Activated CD4-positive, CD25-positive, alpha-beta regulatory T cell treated with anti-CD3 and anti-CD28 coated beads, Interleukin-2, amount 50 U/mL, for 24 hours (primary cell): ENCODE measurements around the gene KDELR3.
A peak's percentile ranks its signal among the peaks of the same experiment; 100 is the strongest.

ENCODE experiments used
- ATAC-seq, 2 donors: fragments of 150-1000 bp; cut with Tn5 transposase; one replicate each; pipeline ENCODE4 v1.10.0; 2021; ENCODE audit warnings: mild to moderate bottlenecking in 1 of 2, moderate library complexity in 1 of 2

The KDELR3 gene

DNA sequence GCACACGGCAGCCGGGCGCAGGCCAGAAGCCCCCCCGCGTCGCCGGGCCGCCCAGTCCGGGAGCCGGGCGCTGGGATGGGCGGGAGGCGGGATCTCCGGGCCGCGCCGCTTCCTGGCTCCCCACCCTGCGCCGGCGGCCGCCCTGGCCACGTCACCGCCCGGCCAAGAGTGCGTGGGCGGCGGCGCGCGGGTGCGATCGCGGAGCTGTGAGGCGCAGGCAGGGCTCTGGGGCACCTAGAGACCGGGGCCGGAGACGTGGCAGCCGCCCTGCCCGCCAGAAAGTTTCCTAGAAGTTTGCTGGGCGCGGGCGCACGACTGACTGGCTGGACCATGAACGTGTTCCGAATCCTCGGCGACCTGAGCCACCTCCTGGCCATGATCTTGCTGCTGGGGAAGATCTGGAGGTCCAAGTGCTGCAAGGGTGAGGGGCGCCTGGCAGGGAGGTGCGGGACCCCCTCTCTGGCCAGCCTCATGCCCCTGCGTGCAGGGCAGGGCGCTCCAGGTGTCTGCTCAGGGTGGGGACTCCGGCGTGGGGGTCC lies at the start of gene KDELR3:
Gene KDELR3, plus strand, starts transcription at position 193 of the 539 bp plus-strand sequence. Its CDS starts 138 bp downstream, at position 331.
- peak; percentile 82 to 88 for ATAC-seq

DNA sequence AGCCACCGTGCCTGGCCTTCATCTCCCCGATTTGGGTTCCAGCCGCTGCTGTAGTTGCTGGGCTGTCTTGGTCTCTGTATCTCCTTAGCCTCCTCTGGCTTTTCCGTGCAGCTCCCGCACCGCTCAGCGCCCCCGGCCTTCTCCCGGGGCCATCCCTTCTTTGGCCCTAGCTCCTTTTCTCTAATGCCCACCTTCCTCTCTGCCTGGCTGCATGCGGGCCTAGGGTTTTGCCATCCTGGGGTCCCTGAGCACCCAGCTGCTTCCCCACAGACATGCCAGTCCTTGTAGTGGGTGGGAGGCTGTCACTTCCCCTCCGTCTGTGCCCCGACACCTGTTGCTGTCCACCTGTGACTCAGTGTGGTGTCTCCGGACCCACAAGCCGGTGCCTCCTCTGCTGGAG lies 49.3 kb upstream of the KDELR3 start:
- ATAC-seq: no peak

DNA sequence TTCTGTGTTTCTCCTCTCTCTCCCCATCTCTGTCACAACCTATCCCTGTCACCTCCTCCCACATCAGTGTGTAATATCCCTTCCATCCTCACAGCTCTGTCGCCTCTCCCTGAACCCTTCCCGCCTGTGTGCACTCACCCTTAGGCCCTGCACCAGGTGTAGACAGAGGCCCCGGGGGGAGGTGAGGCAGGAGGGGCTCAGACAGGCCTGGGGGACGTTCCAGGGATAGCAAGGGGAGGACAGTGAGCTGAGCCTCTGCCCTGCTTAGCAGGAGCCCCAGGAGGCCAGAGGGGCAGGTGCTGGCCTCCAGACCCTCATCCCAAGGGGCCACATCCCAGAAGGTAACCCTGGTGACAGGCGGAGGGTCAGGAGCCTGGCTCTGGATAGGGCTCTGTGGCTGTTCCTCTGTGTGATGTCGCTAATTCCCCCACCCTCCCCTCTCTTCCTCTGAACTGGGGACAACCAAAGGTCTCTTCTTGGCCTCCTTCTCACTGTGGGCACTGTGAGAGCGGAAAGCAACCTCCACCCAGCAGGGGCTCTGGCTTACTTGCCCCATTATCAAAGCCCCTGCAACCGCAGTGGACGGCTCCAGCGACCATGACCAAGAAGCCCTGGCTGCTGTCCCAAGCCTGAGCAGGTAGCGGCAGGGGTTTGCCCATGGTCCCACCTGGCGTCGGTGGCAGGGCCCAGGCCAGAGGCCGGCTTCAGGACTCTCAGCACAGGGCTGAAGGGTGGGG lies 48.6 kb upstream of the KDELR3 start:
- no peak for ATAC-seq

DNA sequence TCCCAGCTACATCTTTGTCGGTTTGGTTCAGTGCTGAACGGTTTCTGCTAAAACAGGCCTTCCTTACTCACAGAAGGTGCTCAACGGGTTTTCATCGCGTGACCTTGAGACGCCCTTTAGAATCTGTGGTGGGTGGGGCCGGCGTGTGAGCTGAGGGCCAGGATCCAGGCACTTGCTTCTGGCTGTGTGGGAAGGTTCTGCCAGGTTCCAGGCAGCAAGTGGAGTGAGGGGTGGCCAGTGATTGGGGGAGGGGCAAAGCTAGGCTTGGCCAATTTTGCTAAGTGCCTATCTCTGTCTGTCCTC lies 48.1 kb upstream of the KDELR3 start:
- no peak for ATAC-seq

DNA sequence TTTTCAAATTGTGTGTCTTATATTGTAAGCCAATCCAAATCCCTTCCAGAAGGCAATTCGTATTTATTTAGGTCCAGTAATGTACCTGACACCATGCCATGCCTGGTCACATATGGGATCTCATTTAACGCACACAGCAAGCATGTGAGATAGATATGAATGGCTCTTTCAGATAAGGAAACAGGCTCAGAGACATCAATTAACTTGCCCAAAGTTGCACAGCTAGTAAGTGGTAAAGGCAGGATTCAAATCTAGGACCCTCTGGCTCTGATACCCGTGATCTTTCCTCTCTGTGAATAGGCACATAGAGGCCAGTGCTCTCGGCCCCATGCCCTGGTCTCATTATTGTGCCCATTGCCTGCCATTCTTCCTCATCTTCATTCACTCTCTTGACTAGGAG lies 47.2 kb upstream of the KDELR3 start:
- ATAC-seq: no peak

DNA sequence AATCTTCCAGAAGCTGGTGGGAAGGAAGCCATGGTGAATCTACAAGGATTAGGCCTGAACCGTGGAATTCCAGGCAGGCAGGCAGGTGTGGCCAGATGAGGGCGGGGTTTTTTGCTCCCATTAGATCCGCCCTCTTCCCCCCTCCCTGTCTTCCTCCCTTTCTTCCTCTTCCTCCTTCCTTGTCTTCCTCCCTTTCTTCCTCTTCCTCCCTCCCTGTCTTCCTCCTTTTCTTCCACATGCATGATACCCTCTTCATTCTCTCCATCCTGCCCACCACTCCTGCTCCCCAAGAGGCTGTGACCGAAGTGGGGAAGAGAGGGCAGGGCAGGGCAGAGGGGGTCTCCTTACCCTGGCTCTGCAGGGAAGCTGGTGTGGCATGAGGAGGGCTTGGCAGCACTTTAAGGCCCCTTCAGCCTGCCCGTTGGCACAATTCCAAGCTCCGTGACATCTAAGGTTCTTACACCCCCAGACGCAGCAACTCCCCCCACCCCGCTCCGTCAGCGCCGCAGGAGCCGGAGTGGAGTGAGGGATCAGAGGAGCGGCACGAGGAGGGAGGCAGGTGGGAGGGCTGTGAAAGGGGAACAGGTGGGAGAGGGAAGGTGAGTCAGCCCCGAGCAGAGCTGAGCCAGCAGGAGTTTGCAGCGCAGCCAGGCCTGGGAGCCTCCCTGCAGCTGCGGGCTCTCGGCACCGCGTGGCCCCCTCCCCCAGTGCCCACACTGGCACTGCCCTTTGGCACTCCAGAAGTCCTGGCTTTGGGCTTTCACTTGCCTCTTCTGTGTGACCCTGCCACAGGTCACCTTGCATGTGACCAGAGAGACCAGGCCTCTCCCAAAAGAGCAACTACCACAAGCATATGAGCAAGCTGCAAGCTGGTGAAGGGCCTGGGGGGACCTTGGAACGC lies 45.0 kb upstream of the KDELR3 start:
- no peak for ATAC-seq

DNA sequence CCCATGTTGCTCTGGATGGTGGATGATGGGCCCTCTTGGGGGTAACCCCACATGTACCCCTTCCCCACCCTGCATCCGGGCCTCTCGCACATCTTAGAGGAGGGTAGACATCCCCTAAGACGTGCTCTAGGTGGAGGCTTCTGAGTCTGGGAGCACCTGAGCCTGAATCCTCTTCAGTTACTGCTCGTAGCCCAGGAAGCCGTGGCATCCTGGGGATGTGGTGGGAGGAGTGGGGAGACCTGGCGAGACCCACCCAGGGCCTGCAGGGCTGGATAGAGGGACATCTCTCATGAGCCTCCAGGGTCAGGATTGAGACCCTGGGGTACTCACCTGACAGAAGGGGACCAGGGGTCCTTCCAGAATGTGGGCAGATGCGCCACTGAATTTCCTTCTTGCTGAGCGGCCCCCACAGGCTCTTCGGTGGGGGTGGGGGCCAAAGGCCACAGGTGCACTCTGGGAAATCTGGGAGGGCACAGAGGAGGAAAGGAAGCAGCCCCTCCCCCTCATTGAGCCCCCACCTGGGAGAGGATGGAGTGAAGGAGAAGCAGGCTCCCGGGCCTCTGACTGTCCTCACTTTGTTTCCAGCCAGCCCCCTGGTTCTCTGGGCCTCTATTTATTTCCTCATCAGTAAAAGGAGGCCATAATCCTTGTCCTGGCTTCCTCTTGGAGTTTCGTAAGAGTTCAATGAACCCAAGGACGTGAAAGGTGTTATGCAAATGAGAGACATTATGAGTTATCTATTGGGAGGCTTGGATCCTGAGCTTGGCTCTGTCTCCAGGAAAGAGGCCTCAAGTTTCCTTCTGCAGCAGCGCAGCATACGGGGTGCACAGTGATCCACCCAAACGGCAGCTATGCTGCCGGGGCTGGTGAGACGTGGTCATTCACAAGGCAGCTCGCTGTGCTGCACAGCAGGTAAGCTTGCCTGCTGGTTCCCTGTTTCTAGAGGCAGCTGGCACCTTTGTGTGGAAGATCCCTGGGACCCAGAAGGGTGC lies 44.1 kb upstream of the KDELR3 start:
- no peak for ATAC-seq

DNA sequence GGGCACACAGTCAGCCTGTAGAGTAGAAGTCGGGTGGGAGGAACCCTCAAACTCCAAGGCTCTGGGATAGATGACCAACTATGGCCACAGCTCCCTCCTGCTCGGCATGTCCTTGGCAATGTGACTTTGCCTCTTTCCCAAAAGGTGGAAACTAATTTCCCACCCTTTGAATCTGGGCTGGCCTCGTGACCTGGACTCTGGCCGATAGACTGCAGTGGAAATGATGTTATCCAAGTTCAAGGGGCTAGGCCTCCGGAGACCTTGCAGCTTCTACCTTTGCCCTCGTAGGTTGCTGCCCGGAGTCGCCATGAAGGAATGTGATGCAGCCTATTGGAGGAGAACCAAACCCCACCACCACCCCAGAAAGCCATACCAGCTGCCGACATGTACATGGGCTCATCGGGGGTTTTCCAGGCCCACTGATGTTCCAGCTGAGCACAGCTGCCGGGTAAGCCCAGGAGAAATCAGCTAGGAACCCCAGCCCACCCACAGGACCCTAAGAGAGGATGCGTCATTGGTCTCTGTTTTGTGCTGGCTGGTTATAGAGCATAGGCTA lies 43.3 kb upstream of the KDELR3 start:
- ATAC-seq: no peak

DNA sequence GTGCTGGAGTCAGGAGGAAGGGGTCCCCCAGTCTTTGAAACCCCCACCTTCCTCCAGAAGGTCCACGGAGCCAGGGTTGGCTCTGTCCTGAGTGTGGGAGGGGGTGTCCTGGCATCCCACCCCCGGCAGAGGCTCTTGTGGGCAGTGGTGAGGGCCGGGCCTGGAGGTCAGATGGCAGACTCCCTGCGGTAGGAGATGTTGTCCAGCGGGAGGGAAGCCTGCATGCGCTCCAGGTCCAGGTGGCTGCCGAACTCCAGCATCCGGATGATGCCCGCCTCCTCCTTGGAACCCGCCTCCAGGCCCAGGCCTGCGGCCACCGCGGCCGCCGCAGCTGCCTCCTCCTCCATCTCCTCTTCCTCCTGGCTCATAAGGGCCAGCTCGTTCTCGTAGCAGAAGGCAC lies 41.3 kb upstream of the KDELR3 start:
- ATAC-seq: no peak

DNA sequence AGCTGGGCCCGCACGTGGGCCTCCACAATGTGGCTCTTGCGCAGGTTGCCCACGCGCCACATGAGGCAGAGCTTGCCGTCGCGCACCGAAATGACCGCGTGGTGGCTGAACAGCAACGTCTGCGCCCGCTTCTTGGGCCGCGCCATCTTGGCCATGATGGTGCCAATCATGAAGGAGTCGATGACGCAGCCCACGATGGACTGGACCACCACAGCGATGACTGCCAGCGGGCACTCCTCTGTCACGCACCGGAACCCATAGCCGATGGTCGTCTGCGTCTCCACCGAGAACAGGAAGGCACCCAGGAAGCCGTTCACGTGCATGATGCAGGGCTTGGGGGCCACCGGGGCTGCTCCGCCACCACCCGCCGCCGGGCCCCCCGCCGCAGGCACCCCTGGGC lies 40.4 kb upstream of the KDELR3 start:
- no peak for ATAC-seq

DNA sequence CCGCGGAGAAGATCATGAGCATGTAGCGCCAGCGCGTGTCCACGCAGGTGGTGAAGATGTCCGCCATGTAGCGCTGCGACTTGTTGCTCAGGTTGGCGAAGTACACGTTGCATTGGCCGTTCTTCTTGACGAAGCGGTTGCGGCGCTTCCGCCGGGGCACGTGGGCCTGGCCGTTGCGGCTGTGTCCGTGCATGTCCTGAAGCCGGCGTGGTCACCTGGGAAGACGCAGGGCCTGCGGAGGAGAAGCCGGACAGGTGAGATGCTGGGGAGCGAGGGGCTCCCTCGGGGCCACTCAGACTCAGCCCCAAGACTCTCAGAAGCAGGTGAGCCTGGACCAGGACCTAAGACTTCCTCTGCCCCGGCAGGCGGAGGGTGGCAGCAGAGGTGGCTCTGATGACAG lies 40.0 kb upstream of the KDELR3 start:
- no peak for ATAC-seq

DNA sequence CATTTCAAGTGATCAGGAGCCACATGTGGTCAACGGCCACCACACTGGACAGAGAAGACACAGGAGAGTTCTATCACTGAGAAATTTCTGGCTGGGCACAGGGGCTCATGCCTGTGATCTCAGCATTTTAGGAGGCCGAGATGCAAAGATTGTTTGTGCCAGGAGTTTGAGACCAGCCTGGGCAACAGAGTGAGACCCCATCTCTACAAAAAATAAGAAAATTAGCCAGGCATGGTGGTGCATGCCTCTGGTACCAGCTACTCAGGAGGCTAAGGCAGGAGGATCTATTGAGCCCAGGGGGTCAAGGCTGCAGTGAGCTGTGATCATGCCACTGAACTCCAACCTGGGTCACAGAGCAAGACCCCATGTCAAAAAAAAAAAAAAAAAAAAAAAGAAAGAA lies 39.2 kb upstream of the KDELR3 start:
- no peak for ATAC-seq

DNA sequence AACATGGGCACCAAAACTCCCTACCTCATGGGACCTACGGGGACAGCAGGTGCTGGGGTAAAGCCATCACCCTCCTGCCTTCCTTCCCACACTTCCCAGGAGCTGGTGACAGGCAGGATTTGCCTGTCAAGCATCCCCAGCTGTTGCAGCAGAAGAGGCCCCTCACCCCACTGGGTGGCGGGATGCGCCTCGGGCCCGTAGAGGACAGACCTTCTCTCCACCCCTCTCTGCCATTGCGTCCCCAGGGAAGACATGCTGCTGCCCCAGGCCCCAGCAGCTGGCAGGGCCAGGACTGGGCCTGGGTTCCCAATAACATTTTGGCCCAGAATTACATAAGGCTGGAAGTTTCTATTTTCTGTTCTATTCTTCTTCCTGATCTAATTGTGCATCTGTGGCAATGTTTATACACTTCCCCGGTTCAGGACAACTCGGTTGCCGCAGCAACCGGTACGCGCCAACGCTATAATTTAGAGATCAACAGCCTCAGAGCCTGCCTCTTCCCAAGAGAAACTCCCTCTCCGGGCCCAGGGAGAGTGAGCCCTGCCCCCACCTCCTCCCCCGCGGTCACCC lies 38.3 kb upstream of the KDELR3 start:
- no peak for ATAC-seq

DNA sequence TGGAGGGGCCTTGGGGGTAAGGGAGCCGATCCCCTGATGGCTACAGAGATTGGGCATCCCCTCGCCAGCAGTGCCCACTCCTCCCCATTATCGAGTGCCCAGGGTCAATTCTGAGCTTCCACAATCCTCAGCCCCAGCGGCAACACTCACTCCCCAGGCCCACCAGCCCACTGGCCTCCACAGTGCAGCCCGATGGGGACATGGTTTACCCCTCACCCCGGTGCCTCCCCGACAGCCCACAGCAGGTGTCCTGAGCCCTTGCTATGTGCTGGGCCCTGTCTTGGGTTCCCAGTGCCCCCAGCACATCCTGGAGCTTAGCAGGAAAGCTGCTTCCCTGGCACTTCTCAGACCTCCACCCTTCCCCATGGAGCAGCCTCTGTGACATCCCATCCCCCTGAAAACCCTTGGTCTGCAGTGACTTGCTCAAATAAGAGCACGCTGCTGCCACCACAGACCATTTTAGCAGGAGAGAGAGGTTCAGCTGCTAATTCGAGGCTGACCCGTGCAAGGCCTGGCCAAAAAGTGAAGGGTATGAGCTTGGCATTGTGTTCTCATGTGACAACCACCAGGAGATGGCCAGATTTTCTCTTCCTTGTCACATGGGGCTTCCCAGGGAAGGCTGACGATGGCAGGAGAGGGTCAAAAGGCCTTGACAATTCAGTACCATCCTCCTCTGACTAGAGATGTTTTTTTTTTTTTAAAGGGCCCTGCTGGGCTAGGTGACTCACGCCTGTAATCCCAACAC lies 36.5 kb upstream of the KDELR3 start:
- ATAC-seq: no peak

DNA sequence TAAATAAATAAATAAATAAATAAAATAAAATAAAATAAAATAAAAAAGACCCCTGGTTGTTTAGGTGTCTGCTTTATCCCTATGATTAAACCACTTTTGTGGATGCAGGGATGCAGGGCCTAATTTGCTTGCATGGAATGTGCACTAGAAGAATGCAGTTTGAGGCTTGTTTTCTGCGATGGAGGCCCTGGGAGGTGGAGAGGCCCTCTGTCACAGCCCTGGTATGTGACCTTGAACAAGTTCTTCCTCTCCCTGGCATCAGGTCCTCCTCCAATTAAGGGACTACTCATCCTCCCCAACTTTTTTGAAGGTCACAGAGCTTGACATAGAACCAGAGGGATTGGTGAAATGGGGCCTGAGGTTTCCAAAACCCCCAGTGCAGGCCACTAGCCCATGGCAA lies 35.6 kb upstream of the KDELR3 start:
- no peak for ATAC-seq

DNA sequence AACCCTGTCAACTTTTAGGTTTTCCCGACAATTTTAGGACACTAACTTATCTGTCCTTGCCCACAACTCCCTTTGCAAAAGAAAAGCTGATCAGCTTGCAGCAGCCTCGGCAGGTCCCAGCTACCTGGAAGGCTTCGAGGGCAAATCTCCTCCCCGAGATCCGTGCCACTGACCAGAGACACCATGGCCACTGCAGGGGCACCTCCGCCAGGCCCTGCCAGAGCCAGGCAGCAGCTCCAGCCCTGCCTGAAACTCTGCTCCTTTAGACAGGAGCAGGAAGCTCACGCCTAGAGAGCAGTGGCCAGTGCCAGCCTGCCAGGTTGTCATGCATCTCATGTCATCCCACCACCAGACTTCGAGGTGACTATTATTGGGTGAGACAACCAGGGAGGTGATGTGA lies 34.0 kb upstream of the KDELR3 start:
- no peak for ATAC-seq

DNA sequence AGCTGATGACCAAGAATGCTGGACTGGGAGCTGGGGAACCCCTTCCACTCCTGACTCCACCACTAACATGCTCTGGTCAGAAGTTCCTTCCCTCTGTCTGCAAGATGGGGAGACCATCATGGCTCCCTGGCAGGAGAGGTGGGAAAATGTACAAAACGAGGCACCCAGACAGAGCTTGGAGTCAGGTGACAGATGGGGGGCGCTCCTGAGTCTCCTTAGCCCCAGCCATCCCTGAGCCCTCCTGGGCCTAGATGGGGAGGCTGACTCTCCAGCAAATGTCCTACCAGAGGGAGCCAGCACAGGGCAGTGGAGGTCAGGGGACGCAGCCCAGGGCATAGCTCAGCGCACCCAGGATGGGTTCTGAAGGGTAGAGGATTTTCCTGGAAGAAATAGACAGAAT lies 32.9 kb upstream of the KDELR3 start:
- no peak for ATAC-seq

DNA sequence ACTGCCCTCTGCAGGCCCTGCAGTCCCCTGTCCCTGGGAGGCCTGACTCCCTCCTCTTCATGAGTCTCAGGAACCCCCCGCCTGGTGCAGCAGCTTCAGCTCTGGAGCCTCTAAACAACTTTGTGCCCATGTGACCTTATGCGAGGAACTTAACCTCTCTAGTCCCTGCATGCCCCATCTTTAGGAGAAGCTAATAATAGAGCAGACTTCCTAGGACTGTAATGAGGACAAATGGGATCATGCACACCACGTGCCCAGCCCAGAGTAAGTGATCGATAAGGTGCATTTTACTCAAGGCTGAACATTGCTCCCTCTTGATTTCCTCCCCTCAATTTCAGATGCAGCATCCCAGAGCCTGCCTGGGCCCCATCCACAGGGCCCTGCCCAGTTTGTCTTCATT lies 31.9 kb upstream of the KDELR3 start:
- no peak for ATAC-seq

DNA sequence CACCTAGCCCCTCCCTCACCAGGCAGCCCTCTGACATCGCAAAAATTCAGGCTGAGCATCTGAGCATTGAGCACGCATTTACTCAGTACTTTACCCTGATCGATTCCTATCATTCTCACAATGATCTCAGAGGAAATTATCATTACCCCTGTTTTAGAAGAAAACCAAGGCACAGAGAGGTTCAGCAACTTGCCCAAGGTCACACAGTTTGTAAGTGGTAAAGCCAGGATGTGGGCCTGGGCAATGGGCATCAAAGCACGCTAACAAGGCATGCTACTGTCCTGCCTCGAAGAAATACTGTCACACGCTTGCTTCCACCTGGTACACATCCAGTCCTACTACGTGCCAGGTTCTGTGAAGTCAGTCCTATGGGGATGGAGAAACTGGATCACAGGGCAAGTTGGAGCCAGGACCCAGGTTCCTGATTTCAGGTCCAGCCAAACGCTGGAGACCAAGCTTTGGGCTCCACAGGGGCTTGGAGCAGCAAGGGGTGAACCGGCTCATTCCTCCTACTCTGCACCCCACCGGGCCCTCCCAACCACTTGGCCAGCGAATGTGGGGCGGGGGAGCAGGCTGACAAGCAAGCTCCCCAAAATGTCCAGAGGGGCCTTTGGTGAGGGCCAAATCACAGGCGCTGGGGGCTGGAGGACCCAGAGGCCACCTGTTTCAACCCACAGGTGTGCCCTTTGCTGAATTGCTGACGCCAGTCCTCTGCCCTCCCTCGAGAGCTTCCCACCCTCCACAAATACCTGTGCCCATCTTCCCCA lies 31.1 kb upstream of the KDELR3 start:
- no peak for ATAC-seq

DNA sequence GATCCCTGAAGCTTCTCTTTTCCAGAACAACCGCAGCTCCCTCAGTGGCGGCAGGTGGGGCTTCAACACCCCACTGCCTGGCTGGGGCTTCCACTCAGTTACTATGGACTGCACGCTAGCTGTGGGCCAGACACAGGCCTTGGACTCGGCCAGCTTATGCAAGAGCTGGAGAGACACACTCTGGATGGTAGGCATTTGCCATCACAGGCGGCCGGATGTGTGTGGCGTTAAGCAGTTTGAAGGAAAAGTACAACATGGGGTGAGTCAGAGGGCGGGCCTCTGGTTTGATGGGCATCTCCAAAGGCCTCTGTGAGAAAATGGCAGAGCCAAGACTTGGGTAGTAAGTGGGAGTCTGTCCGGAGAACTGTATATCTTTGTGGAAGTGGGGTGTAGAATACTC lies 30.5 kb upstream of the KDELR3 start:
- ATAC-seq: no peak
